ENCODE results near the gene LIPF. TPM values are rescaled to one million over a fixed set of nuclear protein-coding genes. Genes with fewer than 3 reads are reported as not detected.
"Not testable (repeated sequence)": the region's sequence is repeated elsewhere in the genome, so short reads cannot be mapped to it uniquely, and the experiment has no call there.

Gene LIPF
- total and polyA plus RNA-seq, 12 donors = 0.65 to 0.95 TPM; not detected in 10

- intact Hi-C loops (cut with DNase I) = loop anchor here in 1 of 10 donors (10.0 kb wide), 1 partner anchor 99 kb away; the partner anchor contains the start of gene LIPM
Observed at GRCh38 chr10:88705958-88706357, 41.7 kb downstream of the LIPF start, which contains the start of gene LIPK. LIPK (plus strand) TSS chr10:88706249; CDS start chr10:88724544, 18,295 bp downstream.

GRCh38 chr10:88707429-88708155, 43.4 kb downstream of the LIPF start:
- intact Hi-C loops (cut with DNase I) = loop anchor here in 1 of 10 donors (10.0 kb wide), 1 partner anchor 97 kb away; the partner anchor contains the start of gene LIPM
- Histone ChIP-seq H3K36me3 (no peaks in the 10 kb centered on the region), H3K27me3 (no peaks in the 10 kb centered on the region), H3K9me3 (no peaks in the 10 kb centered on the region), H3K4me1 (peaks cover 0 to 3% (median 0%) of the 10 kb centered on the region in 9 donors), H3K27ac (no peak overlapping the region), H3K4me3 (no peak overlapping the region)
- no peak for TF ChIP-seq CTCF (IDR thresholded peaks at IDR 0.05)
- no peak for DNase-seq
- no peak for ATAC-seq
- WGBS, 2 donors = 50 to 55% methylated on average over 2 of the region's 2 CpGs

More at GRCh38 chr10:88705958-88706357, 41.7 kb downstream of the LIPF start, which contains the start of gene LIPK:
- Histone ChIP-seq H3K27ac (no peak within 1 kb of the TSS), H3K36me3 (no peaks in the 10 kb centered on the region), H3K4me3 (no peak within 1 kb of the TSS), H3K4me1 (peaks cover 0 to 3% (median 0%) of the 10 kb centered on the region in 9 donors), H3K27me3 (no peaks in the 10 kb centered on the region), H3K9me3 (no peaks in the 10 kb centered on the region)
- WGBS, 2 donors = 98 to 99% methylated on average over 1 of the region's 1 CpG
- no peak for TF ChIP-seq CTCF (IDR thresholded peaks at IDR 0.05)
- DNase-seq = no peak
- no peak for ATAC-seq

GRCh38 chr10:88709361-88709760, 45.1 kb downstream of the LIPF start:
- ATAC-seq, H3K9me3 ChIP-seq, H3K27ac ChIP-seq, H3K36me3 ChIP-seq, H3K27me3 ChIP-seq, H3K4me3 ChIP-seq, H3K4me1 ChIP-seq, DNase-seq: not testable (repeated sequence)
- intact Hi-C loops (cut with DNase I) = loop anchor here in 1 of 10 donors (10.0 kb wide), 1 partner anchor 95 kb away; the partner anchor contains the start of gene LIPM
- WGBS, 2 donors = 42 to 49% methylated on average over 6 of the region's 6 CpGs

- H3K4me3 ChIP-seq = no peak overlapping the region
- DNase-seq (no peak), ATAC-seq (no peak)
- intact Hi-C loops (cut with DNase I) = no loop called here
- no peaks in the 10 kb centered on the region for H3K36me3 ChIP-seq
- no peak for TF ChIP-seq CTCF (IDR thresholded peaks at IDR 0.05)
- H3K27me3 ChIP-seq = peaks cover 0 to 10% (median 4%) of the 10 kb centered on the region in 7 donors
- 89 to 100% methylated on average over 1 of the region's 1 CpG for WGBS, 2 donors
- no peaks in the 10 kb centered on the region for H3K4me1 ChIP-seq
- no peak overlapping the region for H3K27ac ChIP-seq
- no peaks in the 10 kb centered on the region for H3K9me3 ChIP-seq
Observed at GRCh38 chr10:88715517-88715916, 51.3 kb downstream of the LIPF start.

GRCh38 chr10:88721392-88721791, 57.1 kb downstream of the LIPF start:
- TF ChIP-seq CTCF (IDR thresholded peaks at IDR 0.05) = no peak
- Histone ChIP-seq H3K4me1 (no peaks in the 10 kb centered on the region), H3K9me3 (no peaks in the 10 kb centered on the region), H3K4me3 (no peak overlapping the region), H3K27ac (no peak overlapping the region), H3K27me3 (peaks cover 0 to 15% (median 4%) of the 10 kb centered on the region in 7 donors), H3K36me3 (no peaks in the 10 kb centered on the region)
- ATAC-seq = no peak
- intact Hi-C loops (cut with DNase I) = no loop called here
- no peak for DNase-seq
- WGBS, 2 donors = 75 to 77% methylated on average over 4 of the region's 4 CpGs

Data from heart right ventricle (tissue), 16 donors.